SKM-1 (cell line): Measurements from ENCODE around the gene GUCA2A.
A peak's percentile ranks its signal among the peaks of the same experiment; 100 is the strongest.

ENCODE experiments used
- DNase-seq: peaks from one replicate; lab custom pipeline; 2025; ENCODE audit not compliant: unreplicated experiment; lab: John Stamatoyannopoulos, UW

Gene GUCA2A

DNA sequence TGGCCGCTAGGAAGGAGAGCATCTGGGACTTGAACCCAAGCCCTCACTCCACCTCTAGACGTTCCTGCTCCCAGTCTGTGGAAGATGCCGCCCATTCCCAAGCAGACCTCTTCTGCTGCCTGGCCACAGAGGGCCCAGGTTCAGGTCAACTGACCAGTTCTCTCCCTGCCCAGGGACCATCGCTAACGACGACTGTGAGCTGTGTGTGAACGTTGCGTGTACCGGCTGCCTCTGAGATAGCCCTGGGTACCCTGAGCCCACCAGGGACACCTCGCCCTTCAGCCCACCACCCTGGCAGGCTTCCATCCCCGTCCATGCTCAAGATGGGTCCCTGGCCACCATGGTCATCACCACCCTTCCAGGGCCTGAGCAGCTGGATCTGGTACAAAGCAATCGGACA lies 9.2 kb downstream of the GUCA2A start:
- DNase-seq = no peak

DNA sequence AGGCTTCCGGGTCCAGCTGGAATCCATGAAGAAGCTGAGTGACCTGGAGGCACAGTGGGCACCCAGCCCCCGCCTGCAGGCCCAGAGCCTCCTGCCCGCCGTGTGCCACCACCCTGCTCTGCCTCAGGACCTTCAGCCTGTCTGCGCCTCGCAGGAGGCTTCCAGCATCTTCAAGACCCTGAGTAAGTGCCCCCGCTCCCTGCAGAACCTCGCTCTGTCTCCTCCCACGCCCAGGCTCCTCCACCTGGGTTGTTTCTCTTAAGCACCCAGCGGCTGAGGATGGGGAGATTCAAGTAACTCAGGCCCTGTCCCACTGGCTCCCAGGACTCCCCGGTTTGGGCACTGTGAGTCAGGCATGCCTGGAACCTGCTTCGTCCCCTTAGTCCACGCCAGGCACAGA lies 9.9 kb downstream of the GUCA2A start:
- no peak for DNase-seq

DNA sequence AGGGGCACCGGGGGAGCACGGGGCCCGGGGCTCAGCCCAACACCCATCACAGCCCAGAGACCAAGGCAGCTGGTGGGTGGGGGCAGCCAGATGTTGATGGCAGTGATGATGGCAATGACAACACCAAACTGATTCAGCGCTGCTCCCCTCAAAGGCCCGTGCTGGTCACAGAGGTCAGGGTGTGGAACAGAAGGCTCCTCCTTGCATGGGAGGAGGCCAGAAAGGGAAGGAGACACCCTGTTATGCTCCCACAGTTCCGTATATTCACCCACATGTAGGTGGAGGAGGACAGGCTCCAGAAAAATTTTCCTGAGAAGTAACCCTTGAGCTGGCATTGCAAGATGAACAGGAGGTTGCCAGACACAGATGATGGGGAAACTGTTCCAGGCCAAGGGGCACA lies 10.9 kb downstream of the GUCA2A start:
- DNase-seq = no peak

DNA sequence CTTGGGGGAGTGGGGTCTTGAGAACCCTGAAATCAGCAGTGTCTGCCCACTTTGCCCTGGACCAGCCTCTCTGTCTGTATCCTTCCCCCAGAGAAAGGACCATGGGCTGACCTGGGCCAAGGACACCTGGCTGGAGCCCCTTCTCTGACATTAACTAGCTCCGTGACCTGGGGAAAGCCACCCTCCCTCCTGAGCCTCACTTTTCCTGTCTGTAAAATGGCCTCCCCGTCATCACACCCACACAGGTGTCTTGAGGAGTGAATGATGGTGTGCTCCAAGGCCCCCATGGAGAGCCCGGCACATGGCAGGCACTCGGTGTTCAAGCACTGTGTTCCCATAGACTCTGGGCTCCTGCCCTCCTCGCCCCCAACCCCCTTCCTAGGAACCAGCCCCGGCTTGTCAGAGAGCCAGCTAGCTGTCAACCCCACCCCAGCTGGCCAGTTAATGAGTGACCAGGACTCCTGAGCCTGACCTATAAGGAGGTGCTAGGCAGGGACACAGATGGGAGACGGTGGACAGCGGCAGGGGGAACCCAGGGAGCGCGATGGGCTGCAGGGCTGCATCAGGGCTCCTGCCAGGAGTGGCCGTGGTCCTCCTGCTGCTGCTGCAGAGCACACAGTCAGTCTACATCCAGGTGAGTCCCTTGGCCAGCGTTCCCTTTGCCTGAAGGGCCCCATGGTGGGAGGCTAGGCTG lies 11.5 kb downstream of the GUCA2A start, which contains the start of gene GUCA2B:
Gene GUCA2B (plus strand): TSS at position 504 of the 694 bp plus-strand sequence. CDS start 41 bp downstream, at position 545.
- DNase-seq = no peak

DNA sequence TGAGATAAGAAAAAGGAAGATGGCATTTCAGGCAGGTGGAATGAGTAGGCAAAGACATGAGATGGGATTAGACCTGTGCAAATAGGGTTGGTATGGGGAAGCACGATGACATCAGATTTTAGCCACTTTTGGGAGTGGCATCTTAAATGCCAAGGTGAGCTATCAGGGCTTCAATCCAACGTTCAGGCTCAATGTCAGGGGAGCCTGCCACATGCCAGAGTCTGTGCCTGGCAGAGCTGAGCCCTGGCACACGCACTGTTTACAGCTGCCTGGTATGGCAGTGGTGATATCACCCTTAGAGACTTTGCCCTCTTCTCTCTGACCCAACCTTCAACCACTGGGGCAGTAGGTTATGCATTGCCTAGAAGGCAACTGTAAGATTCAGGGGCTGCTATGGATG lies 12.4 kb downstream of the GUCA2A start:
- no peak for DNase-seq

DNA sequence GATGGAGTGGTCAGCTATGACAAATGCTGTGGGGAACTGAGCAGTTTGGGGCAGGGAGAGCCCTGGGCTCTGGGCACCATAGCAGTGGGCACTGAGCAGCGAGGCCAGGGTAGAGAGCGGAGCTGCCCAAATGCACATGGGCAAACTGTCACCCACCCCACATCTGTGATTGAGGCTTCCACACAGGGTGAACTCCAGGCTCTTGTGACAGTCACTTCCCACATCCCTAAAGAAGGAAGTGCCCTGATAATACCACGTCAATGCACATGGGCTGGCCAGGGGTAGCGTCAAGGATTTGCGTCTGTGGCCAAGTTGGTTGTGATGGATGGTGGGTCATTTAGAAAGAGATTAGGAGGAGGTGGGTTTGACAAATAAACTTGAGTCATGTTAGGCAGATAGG lies 13.9 kb downstream of the GUCA2A start:
- no peak for DNase-seq

DNA sequence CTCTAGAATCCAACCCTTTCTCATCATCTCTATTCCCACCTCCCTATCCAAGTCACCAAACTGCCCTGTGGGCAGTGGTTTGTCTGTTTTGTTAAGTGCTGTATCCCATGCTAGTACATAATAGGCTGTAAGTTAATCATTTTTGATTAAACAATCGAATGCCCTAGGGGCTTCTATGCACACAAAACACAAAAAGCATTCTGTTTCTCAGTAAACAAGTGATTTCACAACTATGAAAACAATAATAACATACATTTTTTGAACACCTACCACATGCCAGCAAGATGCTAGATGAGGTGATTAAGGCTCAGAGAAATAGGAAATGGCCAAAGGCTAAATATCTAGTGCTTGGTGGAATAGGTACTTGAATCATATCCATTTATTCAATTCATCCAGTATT lies 16.4 kb downstream of the GUCA2A start:
- no peak for DNase-seq

DNA sequence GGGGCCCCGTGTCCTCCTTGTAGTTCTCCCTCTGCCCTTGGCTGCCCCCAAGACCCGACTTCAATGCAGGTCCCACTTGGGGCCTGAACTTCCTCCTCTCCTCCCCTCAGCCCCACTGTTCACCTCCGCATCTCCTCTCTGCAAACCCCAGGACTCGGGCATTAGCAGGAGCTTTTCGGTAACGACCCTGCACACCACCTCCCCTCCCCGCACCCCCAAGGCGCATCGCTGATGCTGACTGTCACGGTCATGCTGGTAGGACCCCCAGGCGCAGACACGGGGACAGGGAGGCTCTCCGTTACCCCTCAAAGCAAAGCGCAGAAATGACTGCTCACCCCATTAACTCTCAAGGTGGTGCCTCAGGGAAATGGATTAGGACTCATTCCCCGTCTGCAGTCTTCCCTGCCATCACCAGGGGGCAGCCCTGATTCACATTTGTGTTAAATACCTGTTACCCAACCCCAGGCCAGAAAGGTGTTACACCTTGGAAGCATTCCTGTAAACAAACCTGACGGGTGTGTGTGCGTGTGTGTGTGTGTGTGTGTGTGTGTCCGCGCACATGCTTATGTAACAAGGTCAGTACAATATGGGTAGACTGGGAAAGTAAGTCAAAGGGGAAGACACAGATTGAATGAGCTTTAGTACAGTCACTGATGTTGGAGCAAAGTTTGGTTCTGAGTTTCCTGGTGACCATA lies 17.8 kb downstream of the GUCA2A start:
- peak; percentile 52 for DNase-seq

DNA sequence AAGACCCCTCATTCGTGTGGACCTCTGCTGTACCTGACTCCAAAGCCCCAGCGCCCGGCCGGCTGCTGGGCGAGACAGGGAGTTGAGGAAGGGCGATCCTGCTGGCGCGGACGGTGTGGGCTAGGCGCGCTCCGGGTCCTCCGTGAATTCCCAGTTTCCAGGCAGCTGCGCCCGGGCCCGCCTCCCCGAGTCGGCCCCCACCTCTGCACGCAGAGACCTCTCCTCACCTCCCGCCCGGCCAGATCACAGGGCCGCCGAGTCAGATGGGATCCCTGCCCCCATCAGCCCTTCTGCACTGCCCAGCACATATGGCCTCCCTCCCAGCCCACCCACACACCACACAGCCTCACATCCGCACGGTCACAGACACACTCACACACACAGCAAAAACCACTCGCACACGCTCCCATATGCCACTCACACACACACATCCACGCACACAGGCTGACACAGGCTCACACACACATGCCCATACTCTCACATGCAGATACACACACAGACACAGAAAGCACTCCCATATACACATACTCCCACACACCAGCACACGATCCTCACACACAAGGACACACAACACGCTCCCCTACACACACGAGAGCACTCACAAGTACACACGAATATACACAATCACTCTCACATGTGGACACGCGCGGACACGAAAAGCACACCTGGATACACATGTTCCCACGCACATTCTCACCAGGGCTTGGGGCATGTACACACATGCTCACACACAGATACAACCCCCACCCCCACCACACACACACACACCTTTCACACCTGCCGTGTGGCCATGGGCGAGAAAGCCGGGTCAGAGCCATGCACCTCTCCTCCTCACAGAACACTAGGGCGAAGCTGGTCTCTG lies 18.6 kb downstream of the GUCA2A start:
- DNase-seq = no peak

DNA sequence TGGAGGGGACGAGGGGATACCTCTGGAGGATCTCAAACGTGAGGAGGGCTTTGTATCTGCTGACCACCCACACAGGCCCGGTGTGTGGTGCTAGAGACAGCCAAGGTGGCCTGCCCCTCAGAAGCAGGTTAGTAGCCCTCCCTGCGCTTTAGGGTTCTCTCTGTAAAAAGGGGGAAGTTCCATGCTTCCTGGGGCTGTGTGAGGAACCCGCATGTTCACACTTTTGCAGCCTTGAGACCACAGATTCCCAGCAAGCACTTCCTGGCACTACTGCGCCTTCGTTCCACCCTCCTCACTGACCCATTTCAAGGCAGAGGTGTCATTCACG lies 19.2 kb downstream of the GUCA2A start:
- DNase-seq = peak; percentile 10

DNA sequence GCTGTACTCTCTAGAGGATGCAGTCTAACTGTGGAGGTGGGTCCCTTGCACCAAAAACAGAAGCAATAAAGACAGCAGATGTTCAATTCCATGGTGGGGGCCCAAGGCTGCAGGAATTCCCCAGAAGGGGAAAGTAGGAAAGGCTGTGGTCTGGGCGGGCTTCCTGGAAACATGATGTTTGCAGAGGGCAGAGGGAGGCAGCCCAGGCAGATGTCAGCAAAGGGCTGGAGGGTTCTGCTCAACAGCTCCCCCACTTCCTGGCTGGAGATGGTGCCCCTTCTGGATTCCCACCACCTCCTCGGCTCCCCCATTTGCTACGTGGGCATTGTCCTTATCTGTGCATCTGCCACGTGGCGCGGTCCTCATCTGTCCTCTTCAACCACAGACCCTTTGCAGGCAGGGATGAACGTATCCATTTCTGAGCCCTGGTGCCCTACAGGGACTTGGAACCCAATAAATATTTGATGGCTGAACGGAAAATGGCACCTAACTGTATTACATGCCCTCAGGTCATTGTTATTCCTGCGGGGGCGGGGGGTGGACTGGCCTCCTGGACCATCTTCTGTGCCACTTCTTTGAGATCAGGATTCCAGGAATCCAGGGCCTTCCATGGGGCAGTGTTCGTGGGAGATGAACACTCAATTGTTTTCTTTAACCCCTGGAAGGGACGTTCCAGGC lies 19.7 kb downstream of the GUCA2A start:
- no peak for DNase-seq

DNA sequence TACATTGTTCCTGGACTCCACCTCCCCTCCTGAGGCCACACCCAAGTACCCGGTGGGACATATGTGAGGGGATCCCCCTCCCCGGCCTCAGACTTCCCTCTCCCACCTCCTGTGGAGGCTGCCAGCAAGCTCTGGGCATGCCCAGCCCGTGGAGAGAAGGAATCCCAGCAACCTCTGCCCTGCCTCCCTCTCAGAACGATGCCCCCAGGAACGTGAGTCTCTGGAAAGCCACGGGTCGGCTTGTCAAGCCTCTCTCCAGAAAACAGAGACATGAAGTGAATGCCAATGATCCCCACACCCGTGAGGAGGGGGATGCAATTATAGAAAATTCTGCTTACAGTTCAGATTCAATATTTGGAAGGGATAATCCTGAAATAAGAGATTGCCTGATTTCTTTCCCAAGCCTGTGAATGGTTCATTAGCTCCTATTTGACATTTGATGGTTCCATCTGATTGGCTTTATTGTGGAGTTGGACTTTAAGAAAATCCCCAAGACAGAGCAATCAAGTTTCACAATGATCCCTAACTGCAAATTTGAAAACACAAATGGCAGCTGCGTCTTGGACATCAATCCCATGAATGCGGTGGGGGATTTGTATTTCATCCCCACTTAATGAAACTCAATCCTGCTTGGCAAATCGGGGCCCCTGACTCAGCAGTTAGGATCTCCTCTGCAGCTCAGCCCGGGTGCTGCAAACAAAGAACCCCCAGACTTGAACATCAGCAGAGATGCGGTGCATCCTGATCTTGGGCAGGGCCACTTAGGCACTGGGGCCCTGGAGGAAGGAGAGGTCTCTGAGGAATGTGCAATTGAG lies 20.4 kb downstream of the GUCA2A start:
- no peak for DNase-seq

DNA sequence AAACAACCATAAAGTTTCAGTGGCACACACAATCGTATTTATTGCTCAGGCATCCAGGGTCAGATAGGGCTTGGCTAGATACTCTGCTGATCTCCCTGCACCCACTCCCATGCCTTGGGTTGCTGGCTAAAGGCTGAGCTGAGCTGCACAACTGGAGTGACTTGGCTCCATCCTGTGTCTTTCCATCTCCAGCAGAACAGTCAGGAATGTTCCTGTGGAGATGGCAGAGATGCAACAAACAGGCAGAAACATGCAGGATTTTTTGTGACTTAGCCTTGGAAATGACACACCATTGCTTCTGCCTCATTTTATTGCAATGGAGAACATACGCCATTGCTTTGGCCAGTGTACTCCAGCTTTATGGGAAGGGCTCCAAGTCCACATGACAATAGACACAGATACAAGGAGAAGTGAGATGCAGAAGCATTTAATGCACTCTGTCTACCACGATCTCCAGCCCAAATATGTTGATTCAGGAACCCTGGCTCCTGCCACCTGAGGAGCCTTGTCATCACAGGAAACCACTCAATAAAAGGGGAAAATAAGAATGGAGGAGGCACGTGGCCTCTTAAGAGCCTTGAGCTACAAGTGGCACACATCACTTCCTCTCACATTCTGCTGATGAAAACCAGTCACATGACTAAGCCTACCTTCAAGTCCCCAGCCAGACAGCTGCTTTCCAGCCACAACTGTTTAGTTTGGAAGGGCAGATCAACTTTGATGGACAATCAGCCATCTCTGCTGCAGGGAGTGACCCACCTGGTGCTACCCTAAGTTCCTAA lies 21.5 kb downstream of the GUCA2A start:
- DNase-seq = no peak

DNA sequence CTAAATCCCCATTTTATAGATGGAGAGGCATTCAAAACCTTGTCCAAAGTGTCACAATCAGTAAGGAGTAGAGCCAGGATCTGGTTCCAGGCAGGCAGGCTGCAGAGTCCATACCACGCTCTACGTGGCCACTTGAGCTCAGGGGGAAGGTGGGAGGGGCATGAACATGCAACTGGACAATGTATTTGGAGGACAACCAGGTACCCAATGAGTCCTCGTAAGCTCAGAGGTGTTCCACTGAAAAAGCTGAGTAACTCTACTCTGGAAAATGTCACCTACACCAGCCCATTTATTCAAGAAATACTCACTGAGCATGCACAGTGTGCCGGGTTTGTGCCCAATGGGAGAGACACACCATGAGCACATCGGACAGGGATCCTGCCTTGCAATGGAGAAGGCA lies 22.6 kb downstream of the GUCA2A start:
- no peak for DNase-seq

DNA sequence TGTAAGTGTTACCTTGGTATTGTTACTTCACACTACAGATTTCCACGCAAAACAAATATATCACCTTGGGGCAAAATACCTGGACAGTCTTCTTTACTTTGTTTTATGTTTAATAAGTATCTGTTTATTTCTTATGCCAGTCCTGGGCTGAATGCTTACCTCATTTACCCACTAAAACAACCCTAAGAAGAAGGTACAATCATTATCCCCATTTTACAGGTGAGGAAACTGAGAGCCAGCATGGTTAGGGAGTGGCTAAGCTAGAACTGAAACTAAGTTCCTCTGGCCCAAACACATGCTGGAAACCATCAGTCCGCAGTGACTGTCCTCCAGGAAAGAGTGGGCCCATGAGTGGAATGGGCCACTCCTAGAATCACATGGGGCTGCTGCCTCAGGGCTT lies 24.4 kb downstream of the GUCA2A start:
- no peak for DNase-seq

DNA sequence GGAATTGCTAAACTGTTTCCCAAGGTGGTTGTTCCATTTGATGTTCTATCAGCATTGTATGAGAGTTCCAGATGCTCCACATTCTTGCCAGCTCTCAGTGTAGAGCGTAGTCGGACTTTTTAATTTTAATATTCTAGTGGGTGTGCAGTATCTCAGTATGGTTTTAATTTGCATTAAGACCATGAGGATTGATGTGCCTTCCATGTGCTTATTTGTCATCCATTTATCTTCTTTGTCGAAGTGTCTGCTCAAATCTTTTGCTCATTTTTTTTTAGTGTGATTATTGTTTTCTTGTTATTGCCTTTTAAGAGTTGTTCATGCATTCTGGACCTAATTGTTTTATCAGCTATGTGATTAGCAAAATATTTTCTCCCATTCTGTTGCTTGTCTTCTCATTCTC lies 25.1 kb downstream of the GUCA2A start:
- DNase-seq = no peak

DNA sequence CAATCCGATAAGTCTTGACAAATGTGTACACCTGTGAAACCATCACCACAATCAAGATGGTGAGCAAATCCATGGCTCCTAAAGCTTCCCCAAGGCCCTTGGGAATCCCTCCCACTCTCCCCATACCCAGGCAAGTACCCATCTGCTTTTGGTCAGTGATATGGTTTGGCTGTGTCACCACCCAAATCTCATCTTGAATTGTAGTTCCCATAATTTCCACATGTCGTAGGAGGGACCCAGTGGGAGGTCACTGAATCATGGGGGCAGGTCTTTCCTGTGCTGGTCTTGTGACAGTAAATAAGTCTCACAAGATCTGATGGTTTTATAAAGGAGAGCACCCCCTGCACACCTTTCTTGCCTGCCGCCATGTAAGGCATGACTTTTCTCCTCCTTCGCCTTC lies 26.0 kb downstream of the GUCA2A start:
- no peak for DNase-seq

DNA sequence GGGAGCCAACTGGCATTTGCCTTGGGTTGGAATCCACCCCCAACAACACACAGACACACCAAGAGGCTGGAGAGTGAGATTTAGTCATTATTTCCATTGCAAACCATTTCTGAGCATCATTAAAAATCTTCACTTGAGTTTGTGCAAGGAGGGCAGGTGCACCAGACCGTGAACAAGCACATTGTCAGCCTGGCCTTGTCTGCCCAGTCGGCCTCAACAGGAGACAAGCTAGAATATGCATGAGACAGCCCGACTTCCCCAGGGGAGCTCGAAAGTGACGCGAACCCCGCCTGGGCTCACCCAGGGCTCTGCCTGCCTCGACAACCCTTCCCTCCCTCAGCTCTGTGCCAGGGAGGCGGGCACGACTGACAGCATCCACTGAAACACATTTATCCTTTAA lies 26.8 kb downstream of the GUCA2A start:
- no peak for DNase-seq

DNA sequence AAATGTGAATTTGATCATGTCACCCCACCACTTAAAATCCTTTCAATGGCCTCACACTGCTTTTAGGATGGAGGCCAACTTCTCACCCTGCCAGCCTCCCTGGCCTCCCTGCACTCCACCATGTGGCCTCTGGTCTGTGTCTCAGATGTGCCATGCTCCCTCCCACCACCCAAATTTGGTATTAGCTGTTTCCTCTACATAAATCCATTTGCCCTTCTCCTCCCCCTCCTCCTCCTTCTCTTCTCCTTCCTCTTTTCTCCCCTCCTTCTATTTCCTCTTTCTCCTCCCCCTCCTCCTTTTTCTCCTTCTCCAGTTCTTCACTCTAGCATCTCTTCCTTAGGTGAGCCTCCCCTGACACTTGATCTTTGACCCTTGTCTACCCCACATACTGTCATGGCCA lies 28.1 kb downstream of the GUCA2A start:
- DNase-seq = peak; percentile 9

DNA sequence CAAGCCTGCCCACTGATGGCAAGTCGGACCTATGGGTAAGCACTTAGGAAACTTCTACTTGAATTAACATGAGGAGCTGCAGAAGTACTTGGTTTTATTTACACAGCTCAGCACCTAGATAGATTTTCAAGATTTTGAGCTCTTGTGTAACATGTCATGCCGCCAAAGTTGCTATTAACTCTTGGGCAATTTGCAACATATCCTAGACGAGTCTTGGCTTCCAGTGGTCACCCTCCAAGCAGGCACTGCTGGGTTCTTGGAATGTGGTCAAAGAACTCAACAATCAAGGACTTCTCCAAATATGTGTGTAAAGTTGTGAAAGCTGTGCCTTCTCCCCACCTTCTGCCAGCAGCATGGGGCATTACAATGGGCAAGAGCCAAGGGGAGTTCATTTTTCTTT lies 29.1 kb downstream of the GUCA2A start:
- no peak for DNase-seq
